PC-9 (cell line): ENCODE measurements around the gene DLG2. TPM values are rescaled to one million over a fixed set of nuclear protein-coding genes. Genes with fewer than 3 reads are reported as not detected.

Experiments used
- BruUV-seq: library from RNA; stranded (reverse); fragments of 400-500 nt; replicated peaks from 2 replicates; lab custom pipeline; 2021; lab: Mats Ljungman, UMichigan
- CTCF ChIA-PET: fragments of 300-600 bp; sonication (Branson Sonifier 250); formaldehyde crosslinking; loops from one replicate; lab custom pipeline; 2022; ENCODE audit warnings: antibody characterized with exemption; lab: Charles Lee
- POLR2A ChIA-PET: fragments of 300-600 bp; sonication (Branson Sonifier 250); formaldehyde crosslinking; loops from one replicate; lab custom pipeline; 2022; ENCODE audit warnings: antibody characterized with exemption; ENCODE audit not compliant: unreplicated experiment; lab: Charles Lee
- DNase-seq, 2 experiments: peaks; one replicate each; pipeline versions ENCODE4 v3.0.0 to v3.0.0-alpha.2; 2015 to 2022; ENCODE audit warnings: mixed read lengths in 1 of 2
- H2AFZ ChIP-seq: fragments of 200-600 bp; sonication (generic); 2 replicates; pipeline ENCODE4 v1.8.1; 2017; ENCODE audit warnings: antibody characterized with exemption
- H3F3A ChIP-seq: fragments of 200-600 bp; sonication (generic); 2 replicates; pipeline ENCODE4 v1.8.1; 2017; ENCODE audit warnings: antibody characterized with exemption, mild to moderate bottlenecking, low read depth; ENCODE audit not compliant: insufficient read depth
- H3K27ac ChIP-seq: fragments of 200-600 bp; sonication (generic); 2 replicates; pipeline ENCODE4 v1.6.1; 2016; ENCODE audit warnings: mixed run types
- H3K27me3 ChIP-seq: fragments of 200-600 bp; sonication (generic); 2 replicates; pipeline ENCODE4 v1.6.1; 2016; ENCODE audit warnings: low read depth, mixed run types; ENCODE audit not compliant: insufficient read depth
- H3K36me3 ChIP-seq: fragments of 200-600 bp; sonication (generic); 2 replicates; pipeline ENCODE4 v1.6.1; 2016; ENCODE audit warnings: low read depth, mixed run types
- H3K4me1 ChIP-seq: fragments of 200-600 bp; sonication (generic); replicated peaks from 2 replicates; pipeline ENCODE4 v1.6.1; 2016; ENCODE audit warnings: mixed run types; ENCODE audit not compliant: insufficient read depth
- H3K4me2 ChIP-seq: fragments of 200-600 bp; sonication (generic); 2 replicates; pipeline ENCODE4 v1.6.1; 2017; ENCODE audit warnings: mixed run types
- H3K4me3 ChIP-seq: fragments of 200-600 bp; sonication (generic); 2 replicates; pipeline ENCODE4 v1.6.1; 2016; ENCODE audit warnings: mixed run types
- H3K79me2 ChIP-seq: fragments of 200-600 bp; sonication (generic); 2 replicates; pipeline ENCODE4 v1.6.1; 2017; ENCODE audit warnings: low read depth, mixed run types
- H3K9me2 ChIP-seq: fragments of 200-600 bp; sonication (generic); 2 replicates; pipeline ENCODE4 v1.8.1; 2017; ENCODE audit warnings: mild to moderate bottlenecking; ENCODE audit not compliant: insufficient read depth
- H3K9me3 ChIP-seq: fragments of 200-600 bp; sonication (generic); 2 replicates; pipeline ENCODE4 v1.8.1; 2016; ENCODE audit warnings: low read depth; ENCODE audit not compliant: insufficient read depth
- H4K20me1 ChIP-seq: fragments of 200-600 bp; sonication (generic); 2 replicates; pipeline ENCODE4 v1.8.1; 2017; ENCODE audit not compliant: insufficient read depth
- EZH2 ChIP-seq: fragments of 200-600 bp; sonication (generic); IDR thresholded peaks from 2 replicates; pipeline ENCODE4 v1.8.0; 2017; ENCODE audit warnings: antibody characterized with exemption, low read depth
- intact Hi-C: fragments of 100-400 bp; cut with micrococcal nuclease; formaldehyde crosslinking; loops from one replicate; pipeline ENCODE4 v1.10.0; 2022; ENCODE audit not compliant: unreplicated experiment
- total RNA-seq: library from RNA; stranded (reverse); gene quantifications from 2 replicates; pipeline ENCODE4 v1.2.3, GENCODE V29; 2021
- TF ChIP-seq, protein P1 (sequence below): fragments of 200-600 bp; sonication (generic); conservative IDR thresholded peaks from 2 replicates; pipeline ENCODE4 v1.6.1; 2017; ENCODE audit warnings: mixed run types, antibody characterized with exemption, mild to moderate bottlenecking, moderate library complexity

DLG2 gene
- total RNA-seq, 1 experiment from 2014 or later, result 6.4 TPM

DNA sequence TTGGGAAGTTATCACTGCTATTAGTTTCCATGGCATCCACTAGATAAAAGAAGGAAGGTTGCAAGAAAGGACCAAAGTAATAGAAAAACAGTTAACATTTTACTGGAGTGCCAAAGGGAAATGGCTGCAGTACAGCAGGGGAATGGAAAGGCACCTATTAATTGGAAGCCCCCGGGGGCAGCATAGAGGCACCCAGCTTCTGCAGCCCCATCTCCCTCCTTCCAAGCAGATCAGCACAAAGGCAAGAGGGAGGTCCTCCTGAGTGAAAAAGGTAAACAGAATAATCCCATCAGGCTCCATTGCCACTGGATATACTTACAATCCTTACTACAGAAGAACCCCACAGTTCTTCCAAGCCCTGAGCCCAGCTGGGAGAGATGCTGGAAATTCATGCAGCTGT lies 887.1 kb downstream of the DLG2 start:
- ChIA-PET POLR2A (no interaction called here), CTCF (no interaction called here)
- Histone ChIP-seq H3F3A (no peaks in the 10 kb centered on the region), H4K20me1 (0 out of 2 replicates have a peak, but pooled peaks cover 6% of the 10 kb centered on the region), H3K4me3 (no peak overlapping the region), H3K36me3 (no peaks in the 10 kb centered on the region), H3K4me1 (no peaks in the 10 kb centered on the region), H3K27ac (no peak overlapping the region), H3K27me3 (no peaks in the 10 kb centered on the region), H3K9me2 (0 out of 2 replicates have a peak, but pooled peaks cover 6% of the 10 kb centered on the region), H3K4me2 (no peak overlapping the region), H3K9me3 (no peaks in the 10 kb centered on the region), H3K79me2 (no peaks in the 10 kb centered on the region), H2AFZ (no peak overlapping the region)
- DNase-seq, result no peak
- no peak for TF ChIP-seq EZH2
- TF ChIP-seq, protein P1, sequence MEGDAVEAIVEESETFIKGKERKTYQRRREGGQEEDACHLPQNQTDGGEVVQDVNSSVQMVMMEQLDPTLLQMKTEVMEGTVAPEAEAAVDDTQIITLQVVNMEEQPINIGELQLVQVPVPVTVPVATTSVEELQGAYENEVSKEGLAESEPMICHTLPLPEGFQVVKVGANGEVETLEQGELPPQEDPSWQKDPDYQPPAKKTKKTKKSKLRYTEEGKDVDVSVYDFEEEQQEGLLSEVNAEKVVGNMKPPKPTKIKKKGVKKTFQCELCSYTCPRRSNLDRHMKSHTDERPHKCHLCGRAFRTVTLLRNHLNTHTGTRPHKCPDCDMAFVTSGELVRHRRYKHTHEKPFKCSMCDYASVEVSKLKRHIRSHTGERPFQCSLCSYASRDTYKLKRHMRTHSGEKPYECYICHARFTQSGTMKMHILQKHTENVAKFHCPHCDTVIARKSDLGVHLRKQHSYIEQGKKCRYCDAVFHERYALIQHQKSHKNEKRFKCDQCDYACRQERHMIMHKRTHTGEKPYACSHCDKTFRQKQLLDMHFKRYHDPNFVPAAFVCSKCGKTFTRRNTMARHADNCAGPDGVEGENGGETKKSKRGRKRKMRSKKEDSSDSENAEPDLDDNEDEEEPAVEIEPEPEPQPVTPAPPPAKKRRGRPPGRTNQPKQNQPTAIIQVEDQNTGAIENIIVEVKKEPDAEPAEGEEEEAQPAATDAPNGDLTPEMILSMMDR, result no peak
- intact Hi-C loops, result no loop called here
- no TSS peak for BruUV-seq

- Histone ChIP-seq H3K9me2 (no peaks in the 10 kb centered on the region), H3K36me3 (no peaks in the 10 kb centered on the region), H4K20me1 (no peaks in the 10 kb centered on the region; the same call in 1 of the 2 replicates), H3K9me3 (no peaks in the 10 kb centered on the region), H3K79me2 (no peaks in the 10 kb centered on the region), H3K27ac (no peak overlapping the region), H3F3A (no peaks in the 10 kb centered on the region), H2AFZ (no peak overlapping the region), H3K4me2 (no peak overlapping the region), H3K4me3 (no peak overlapping the region), H3K4me1 (no peaks in the 10 kb centered on the region), H3K27me3 (peaks cover 8% of the 10 kb centered on the region)
- TF ChIP-seq EZH2, result no peak
- TF ChIP-seq, protein P1, result no peak
- intact Hi-C loops, result no loop called here
- ChIA-PET POLR2A (no interaction called here), CTCF (no interaction called here)
- DNase-seq, result no peak
- no TSS peak for BruUV-seq
Observed at GRCh38 chr11:84724256-84724655, 902.9 kb downstream of the DLG2 start.

DNA sequence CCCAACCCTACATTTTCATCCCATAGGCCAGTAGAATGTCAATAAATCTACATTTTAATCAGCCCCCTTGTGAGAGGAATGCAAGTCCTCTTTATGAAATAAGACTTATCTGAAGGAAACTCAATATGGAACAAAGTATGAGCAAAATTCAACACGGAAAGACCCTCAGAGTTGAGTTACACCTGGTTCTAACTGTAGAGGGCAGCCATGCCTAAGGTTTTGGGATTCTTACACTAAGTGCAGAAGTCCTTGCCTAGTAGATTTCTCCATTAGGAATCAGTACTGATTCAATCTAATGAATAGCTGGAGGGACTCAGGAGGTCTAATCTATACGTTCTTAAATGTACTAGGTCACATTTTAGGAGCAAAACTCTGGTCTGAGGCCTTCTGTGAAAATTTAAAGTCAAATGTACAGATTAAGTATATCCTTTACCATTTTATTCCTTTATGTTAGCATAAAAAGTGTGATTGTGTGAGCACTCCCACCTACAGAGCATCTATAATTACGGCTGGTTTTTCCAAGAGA lies 904.5 kb downstream of the DLG2 start:
- H3F3A ChIP-seq, result no peaks in the 10 kb centered on the region
- no peak overlapping the region for H3K4me2 ChIP-seq
- H4K20me1 ChIP-seq, result no peaks in the 10 kb centered on the region; the same call in 1 of the 2 replicates
- H3K27ac ChIP-seq, result no peak overlapping the region
- POLR2A ChIA-PET, result no interaction called here
- BruUV-seq, result no TSS peak
- CTCF ChIA-PET, result no interaction called here
- intact Hi-C loops, result loop anchor here (1.0 kb wide), 1 partner anchor 869 kb away; no protein-coding TSS in a partner anchor
- no peak for TF ChIP-seq EZH2
- TF ChIP-seq, protein P1, result no peak
- no peaks in the 10 kb centered on the region for H3K9me3 ChIP-seq
- no peak overlapping the region for H2AFZ ChIP-seq
- no peaks in the 10 kb centered on the region for H3K9me2 ChIP-seq
- no peaks in the 10 kb centered on the region for H3K4me1 ChIP-seq
- H3K36me3 ChIP-seq, result no peaks in the 10 kb centered on the region
- H3K4me3 ChIP-seq, result no peak overlapping the region
- no peaks in the 10 kb centered on the region for H3K79me2 ChIP-seq
- H3K27me3 ChIP-seq, result peaks cover 8% of the 10 kb centered on the region
- DNase-seq, result no peak
